K562 (cell line): Measurements from ENCODE around the gene GABRR3.

Experiments used
- CTCF ChIP-seq, 3 experiments: IDR thresholded peaks in 2 of 3; conservative IDR thresholded peaks in 1 of 3; 2 replicates each; pipeline ENCODE4 v1.5.1; 2011 to 2012; ENCODE audit warnings: low read length in 3 of 3, mild to moderate bottlenecking in 3 of 3, control low read depth in 2 of 3, improper control_type of control experiment in 1 of 3, inconsistent platforms in 1 of 3, low read depth in 1 of 3, mixed read lengths in 1 of 3, moderate library complexity in 1 of 3; ENCODE audit not compliant: insufficient read depth in 2 of 3
- EP300 ChIP-seq: IDR thresholded peaks from 2 replicates; pipeline ENCODE4 v1.6.1; 2012; ENCODE audit warnings: low read length, improper control_type of control experiment
- FOXP1 ChIP-seq: sonication (generic); formaldehyde crosslinking; IDR thresholded peaks from 2 replicates; pipeline ENCODE4 v1.8.0; 2022; ENCODE audit warnings: mild to moderate bottlenecking, missing genetic modification reagents
- HMGN3 ChIP-seq: IDR thresholded peaks from 2 replicates; pipeline ENCODE4 v1.6.1; 2011; ENCODE audit warnings: borderline replicate concordance, low read depth, mild to moderate bottlenecking, mixed read lengths, low read length; ENCODE audit not compliant: insufficient read length; ENCODE audit errors: extremely low read depth
- NR1H2 ChIP-seq: sonication (generic); formaldehyde crosslinking; IDR thresholded peaks from 2 replicates; pipeline ENCODE4 v1.4.0; 2020; ENCODE audit warnings: mild to moderate bottlenecking, missing genetic modification reagents
- PURB ChIP-seq: sonication (generic); formaldehyde crosslinking; IDR thresholded peaks from 2 replicates; pipeline ENCODE4 v1.9.0; 2021; ENCODE audit warnings: low read depth, mild to moderate bottlenecking, missing genetic modification reagents
- RAD21 ChIP-seq, 2 experiments: fragments of 250-450 bp in 1 of 2; fragments of 450-650 bp in 1 of 2; sonication (Bioruptor Pico) in 1 of 2; formaldehyde crosslinking in 1 of 2; IDR thresholded peaks in 1 of 2; conservative IDR thresholded peaks in 1 of 2; 2 replicates each; pipeline versions ENCODE4 v1.4.0 to v1.8.0; 2020 to 2022; ENCODE audit warnings: mild to moderate bottlenecking in 2 of 2, moderate library complexity in 1 of 2
- RBM39 ChIP-seq: fragments of 200-400 bp; formaldehyde crosslinking; optimal IDR thresholded peaks from 2 replicates; pipeline ENCODE3; 2018; ENCODE audit warnings: low read depth, low read length
- TCF3 ChIP-seq: sonication (generic); formaldehyde crosslinking; IDR thresholded peaks from 2 replicates; pipeline ENCODE4 v1.4.0; 2020; ENCODE audit warnings: mild to moderate bottlenecking, missing genetic modification reagents
- ZNF121 ChIP-seq: sonication (generic); formaldehyde crosslinking; conservative IDR thresholded peaks from 2 replicates; pipeline ENCODE4 v1.8.0; 2022; ENCODE audit warnings: missing genetic modification reagents
- ZNF79 ChIP-seq: fragments of 250-450 bp; sonication (Bioruptor Pico); IDR thresholded peaks from 2 replicates; pipeline ENCODE4 v1.4.0; 2020; ENCODE audit warnings: low read depth, mild to moderate bottlenecking, moderate library complexity
- TF ChIP-seq, protein P1 (sequence below): fragments of 450-650 bp; IDR thresholded peaks from 2 replicates; pipeline ENCODE4 v1.7.1; 2018; ENCODE audit warnings: mild to moderate bottlenecking, low read depth; ENCODE audit not compliant: partially characterized antibody
- TF ChIP-seq, protein P2 (sequence below): sonication (generic); formaldehyde crosslinking; IDR thresholded peaks from 2 replicates; pipeline ENCODE4 v1.8.1; 2023; ENCODE audit warnings: mild to moderate bottlenecking, missing genetic modification reagents

- no peak for TF ChIP-seq ZNF79 (CRISPR knock-in tag)
- TF ChIP-seq CTCF (IDR thresholded peaks at IDR 0.05 in 2 of 3, conservative IDR thresholded peaks at IDR 0.05 in 1 of 3; ENCODE audit: insufficient read depth in 2 of 3, low read depth in 1 of 3, low read length in 3 of 3), result no peak
- no peak for TF ChIP-seq FOXP1 (CRISPR knock-in tag)
- TF ChIP-seq, protein P1, sequence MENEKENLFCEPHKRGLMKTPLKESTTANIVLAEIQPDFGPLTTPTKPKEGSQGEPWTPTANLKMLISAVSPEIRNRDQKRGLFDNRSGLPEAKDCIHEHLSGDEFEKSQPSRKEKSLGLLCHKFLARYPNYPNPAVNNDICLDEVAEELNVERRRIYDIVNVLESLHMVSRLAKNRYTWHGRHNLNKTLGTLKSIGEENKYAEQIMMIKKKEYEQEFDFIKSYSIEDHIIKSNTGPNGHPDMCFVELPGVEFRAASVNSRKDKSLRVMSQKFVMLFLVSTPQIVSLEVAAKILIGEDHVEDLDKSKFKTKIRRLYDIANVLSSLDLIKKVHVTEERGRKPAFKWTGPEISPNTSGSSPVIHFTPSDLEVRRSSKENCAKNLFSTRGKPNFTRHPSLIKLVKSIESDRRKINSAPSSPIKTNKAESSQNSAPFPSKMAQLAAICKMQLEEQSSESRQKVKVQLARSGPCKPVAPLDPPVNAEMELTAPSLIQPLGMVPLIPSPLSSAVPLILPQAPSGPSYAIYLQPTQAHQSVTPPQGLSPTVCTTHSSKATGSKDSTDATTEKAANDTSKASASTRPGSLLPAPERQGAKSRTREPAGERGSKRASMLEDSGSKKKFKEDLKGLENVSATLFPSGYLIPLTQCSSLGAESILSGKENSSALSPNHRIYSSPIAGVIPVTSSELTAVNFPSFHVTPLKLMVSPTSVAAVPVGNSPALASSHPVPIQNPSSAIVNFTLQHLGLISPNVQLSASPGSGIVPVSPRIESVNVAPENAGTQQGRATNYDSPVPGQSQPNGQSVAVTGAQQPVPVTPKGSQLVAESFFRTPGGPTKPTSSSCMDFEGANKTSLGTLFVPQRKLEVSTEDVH, result no peak
- no peak for TF ChIP-seq HMGN3
- TF ChIP-seq RAD21 (CRISPR knock-in tag; conservative IDR thresholded peaks at IDR 0.05 in 1 of 2, IDR thresholded peaks at IDR 0.05 in 1 of 2), result no peak
- TF ChIP-seq, protein P2, sequence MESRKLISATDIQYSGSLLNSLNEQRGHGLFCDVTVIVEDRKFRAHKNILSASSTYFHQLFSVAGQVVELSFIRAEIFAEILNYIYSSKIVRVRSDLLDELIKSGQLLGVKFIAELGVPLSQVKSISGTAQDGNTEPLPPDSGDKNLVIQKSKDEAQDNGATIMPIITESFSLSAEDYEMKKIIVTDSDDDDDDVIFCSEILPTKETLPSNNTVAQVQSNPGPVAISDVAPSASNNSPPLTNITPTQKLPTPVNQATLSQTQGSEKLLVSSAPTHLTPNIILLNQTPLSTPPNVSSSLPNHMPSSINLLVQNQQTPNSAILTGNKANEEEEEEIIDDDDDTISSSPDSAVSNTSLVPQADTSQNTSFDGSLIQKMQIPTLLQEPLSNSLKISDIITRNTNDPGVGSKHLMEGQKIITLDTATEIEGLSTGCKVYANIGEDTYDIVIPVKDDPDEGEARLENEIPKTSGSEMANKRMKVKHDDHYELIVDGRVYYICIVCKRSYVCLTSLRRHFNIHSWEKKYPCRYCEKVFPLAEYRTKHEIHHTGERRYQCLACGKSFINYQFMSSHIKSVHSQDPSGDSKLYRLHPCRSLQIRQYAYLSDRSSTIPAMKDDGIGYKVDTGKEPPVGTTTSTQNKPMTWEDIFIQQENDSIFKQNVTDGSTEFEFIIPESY (CRISPR knock-in tag), result no peak
- TF ChIP-seq RBM39, result no peak
- no peak for TF ChIP-seq EP300
- no peak for TF ChIP-seq ZNF121 (CRISPR knock-in tag)
- no peak for TF ChIP-seq TCF3
- no peak for TF ChIP-seq PURB (CRISPR knock-in tag)
- no peak for TF ChIP-seq NR1H2
These were observed 2.2 kb downstream of the GABRR3 start for GRCh38 chr3:98032904-98033303.
